WTC11 (cell line): ENCODE data around the gene C20orf96. TPM values are rescaled to one million over a fixed set of nuclear protein-coding genes. Genes with fewer than 3 reads are reported as not detected.
A peak's percentile ranks its signal among the peaks of the same experiment; 100 is the strongest.

Source experiments
- ATAC-seq: fragments of 200-7000 bp; cut with Tn5 transposase; 2 replicates; pipeline ENCODE4 v1.10.0; 2021; ENCODE audit warnings: mild to moderate bottlenecking, moderate library complexity
- CTCF ChIA-PET: fragments of 300-600 bp; sonication (Branson Sonifier 250); formaldehyde crosslinking; loops from one replicate; lab custom pipeline; 2021; ENCODE audit warnings: antibody characterized with exemption; lab: Charles Lee
- POLR2A ChIA-PET: fragments of 350-600 bp; sonication (Branson Sonifier 250); formaldehyde crosslinking; loops from one replicate; lab custom pipeline; 2021; ENCODE audit warnings: antibody characterized with exemption; lab: Charles Lee
- DNase-seq: peaks from one replicate; pipeline ENCODE4 v3.0.0; 2021; ENCODE audit warnings: low spot score
- H3K27ac Mint-ChIP-seq: 2 replicates; pipeline ENCODE4 v1.8.0; 2021; ENCODE audit warnings: mixed read lengths
- H3K27me3 Mint-ChIP-seq: 2 replicates; pipeline ENCODE4 v1.8.0; 2021; ENCODE audit warnings: low read depth, mild to moderate bottlenecking, moderate library complexity, mixed read lengths
- H3K36me3 Mint-ChIP-seq: 2 replicates; pipeline ENCODE4 v1.8.0; 2021; ENCODE audit warnings: mixed read lengths
- H3K4me1 Mint-ChIP-seq: 2 replicates; pipeline ENCODE4 v1.8.0; 2022; ENCODE audit warnings: mixed read lengths
- H3K4me3 Mint-ChIP-seq: 2 replicates; pipeline ENCODE4 v1.8.0; 2021; ENCODE audit warnings: mild to moderate bottlenecking, moderate library complexity, mixed read lengths
- H3K9me3 Mint-ChIP-seq: 2 replicates; pipeline ENCODE4 v1.8.0; 2021; ENCODE audit warnings: mixed read lengths
- ELF4 ChIP-seq: sonication (generic); formaldehyde crosslinking; IDR thresholded peaks from 2 replicates; pipeline ENCODE4 v1.8.1; 2022; ENCODE audit warnings: low read depth, mild to moderate bottlenecking, moderate library complexity, missing genetic modification reagents
- EMX1 ChIP-seq: fragments of 250-450 bp; sonication (Bioruptor Pico); IDR thresholded peaks from 2 replicates; pipeline ENCODE4 v1.8.0; 2021; ENCODE audit warnings: mild to moderate bottlenecking
- GABPB1 ChIP-seq: sonication (generic); formaldehyde crosslinking; IDR thresholded peaks from 2 replicates; pipeline ENCODE4 v1.8.1; 2023; ENCODE audit warnings: mild to moderate bottlenecking, missing genetic modification reagents
- IRF2 ChIP-seq: sonication (generic); formaldehyde crosslinking; IDR thresholded peaks from 2 replicates; pipeline ENCODE4 v1.8.0; 2022; ENCODE audit warnings: low read depth, missing genetic modification reagents, borderline replicate concordance
- NFYB ChIP-seq: sonication (generic); formaldehyde crosslinking; conservative IDR thresholded peaks from 2 replicates; pipeline ENCODE4 v1.8.0; 2022; ENCODE audit warnings: low read depth, missing genetic modification reagents
- STAT6 ChIP-seq: sonication (generic); formaldehyde crosslinking; conservative IDR thresholded peaks from 2 replicates; pipeline ENCODE4 v1.8.1; 2023; ENCODE audit warnings: mild to moderate bottlenecking, low read depth, missing genetic modification reagents, moderate library complexity
- TP53 ChIP-seq: sonication (generic); formaldehyde crosslinking; IDR thresholded peaks from 2 replicates; pipeline ENCODE4 v1.8.1; 2023; ENCODE audit warnings: mild to moderate bottlenecking, missing genetic modification reagents
- ZNF138 ChIP-seq: sonication (generic); formaldehyde crosslinking; conservative IDR thresholded peaks from 2 replicates; pipeline ENCODE4 v1.8.1; 2022; ENCODE audit warnings: mild to moderate bottlenecking, moderate library complexity, missing genetic modification reagents
- ZNF232 ChIP-seq: sonication (generic); formaldehyde crosslinking; IDR thresholded peaks from 2 replicates; pipeline ENCODE4 v1.8.0; 2022; ENCODE audit warnings: mild to moderate bottlenecking, missing genetic modification reagents
- ZNF281 ChIP-seq: sonication (generic); formaldehyde crosslinking; IDR thresholded peaks from 2 replicates; pipeline ENCODE4 v1.8.0; 2023; ENCODE audit warnings: mild to moderate bottlenecking, missing genetic modification reagents
- ZNF317 ChIP-seq: sonication (generic); formaldehyde crosslinking; IDR thresholded peaks from 2 replicates; pipeline ENCODE4 v1.8.1; 2023; ENCODE audit warnings: low read depth, mild to moderate bottlenecking, moderate library complexity, missing genetic modification reagents, borderline replicate concordance
- total RNA-seq: library from RNA; stranded (reverse); gene quantifications from 3 replicates; pipeline ENCODE4 v1.2.3, GENCODE V29; 2021
- TF ChIP-seq, protein P1 (sequence below): sonication (generic); formaldehyde crosslinking; IDR thresholded peaks from 2 replicates; pipeline ENCODE4 v1.8.1; 2022; ENCODE audit warnings: mild to moderate bottlenecking, missing genetic modification reagents, moderate library complexity, borderline replicate concordance
- TF ChIP-seq, protein P2 (sequence below): sonication (generic); formaldehyde crosslinking; IDR thresholded peaks from 2 replicates; pipeline ENCODE4 v1.8.1; 2023; ENCODE audit warnings: mild to moderate bottlenecking, missing genetic modification reagents, moderate library complexity
- TF ChIP-seq, protein P3 (sequence below): sonication (generic); formaldehyde crosslinking; conservative IDR thresholded peaks from 2 replicates; pipeline ENCODE4 v1.8.1; 2022; ENCODE audit warnings: mild to moderate bottlenecking, missing genetic modification reagents

The C20orf96 gene
- total RNA-seq, 1 experiment from 2014 or later = 22.1 TPM

DNA sequence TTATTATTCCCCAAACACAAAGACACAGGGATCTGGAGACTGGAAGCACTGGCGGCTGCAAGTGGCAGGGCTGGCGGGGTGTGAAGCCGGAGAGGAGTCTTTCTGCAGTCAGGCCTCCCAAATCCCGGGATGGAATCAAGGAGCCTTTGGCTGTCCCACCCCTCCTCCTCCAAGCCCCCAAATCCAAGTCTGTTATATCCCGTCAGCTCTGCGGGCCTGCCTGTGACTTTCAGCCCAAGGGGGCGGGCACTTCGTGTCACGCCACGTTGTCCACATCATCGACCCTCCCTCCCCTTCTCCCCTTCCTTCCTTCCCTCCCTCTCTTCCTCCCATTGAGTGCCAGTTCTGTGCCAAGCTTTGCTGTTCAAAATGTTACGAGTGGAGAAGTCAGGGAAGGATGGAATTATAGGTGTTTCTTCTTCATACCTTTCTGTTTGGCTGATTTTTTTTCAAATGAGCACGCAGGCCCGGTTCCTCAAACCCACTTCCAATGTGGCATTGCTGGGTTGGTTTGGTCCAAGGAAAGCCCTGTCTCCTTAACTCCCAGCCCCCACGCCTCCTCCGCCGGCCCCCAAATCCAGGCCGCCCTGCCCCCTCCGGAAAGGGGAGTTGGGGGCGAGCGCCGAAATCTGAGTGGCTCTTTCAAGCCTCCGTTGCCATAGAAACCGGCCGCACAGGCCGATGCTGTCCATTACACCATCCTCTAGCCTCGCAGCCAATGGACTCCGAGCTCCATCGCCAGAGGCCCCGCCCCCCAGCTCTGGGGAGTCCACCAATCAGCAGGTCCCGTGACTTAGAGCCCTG is 19.5 kb upstream of the C20orf96 start (continued):
- TF ChIP-seq STAT6 (CRISPR knock-in tag) (no peak), ZNF281 (CRISPR knock-in tag) (peak; percentile 86; the same call in 1 of the 2 replicates)

- Mint-ChIP-seq H3K27me3 (peaks cover 5% of the 10 kb centered on the region), H3K4me3 (peak overlapping the region; percentile 72), H3K9me3 (no peaks in the 10 kb centered on the region), H3K27ac (peak overlapping the region; percentile 100), H3K36me3 (no peaks in the 10 kb centered on the region), H3K4me1 (peaks cover 36% of the 10 kb centered on the region)
- peak; percentile 1; the same call in 1 of the 2 replicates for ATAC-seq
- ChIA-PET POLR2A (interaction anchor here (0.6 to 2.6 kb wide), 4 partner anchors 10 to 71 kb away, joined by 4 to 47 read pairs (median 17); partner anchors contain the start of genes NRSN2, SOX12 and TRIB3), CTCF (interaction anchor here (1.0 to 5.3 kb wide), 5 partner anchors 10 to 46 kb away, joined by 3 to 39 read pairs (median 18); partner anchors contain the start of genes SOX12 and ZCCHC3)
- DNase-seq = no peak
- TF ChIP-seq, protein P1, sequence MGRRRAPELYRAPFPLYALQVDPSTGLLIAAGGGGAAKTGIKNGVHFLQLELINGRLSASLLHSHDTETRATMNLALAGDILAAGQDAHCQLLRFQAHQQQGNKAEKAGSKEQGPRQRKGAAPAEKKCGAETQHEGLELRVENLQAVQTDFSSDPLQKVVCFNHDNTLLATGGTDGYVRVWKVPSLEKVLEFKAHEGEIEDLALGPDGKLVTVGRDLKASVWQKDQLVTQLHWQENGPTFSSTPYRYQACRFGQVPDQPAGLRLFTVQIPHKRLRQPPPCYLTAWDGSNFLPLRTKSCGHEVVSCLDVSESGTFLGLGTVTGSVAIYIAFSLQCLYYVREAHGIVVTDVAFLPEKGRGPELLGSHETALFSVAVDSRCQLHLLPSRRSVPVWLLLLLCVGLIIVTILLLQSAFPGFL (CRISPR knock-in tag) = no peak
- no peak for TF ChIP-seq ELF4 (CRISPR knock-in tag)
- no peak for TF ChIP-seq TP53 (CRISPR knock-in tag)
- TF ChIP-seq, protein P2, sequence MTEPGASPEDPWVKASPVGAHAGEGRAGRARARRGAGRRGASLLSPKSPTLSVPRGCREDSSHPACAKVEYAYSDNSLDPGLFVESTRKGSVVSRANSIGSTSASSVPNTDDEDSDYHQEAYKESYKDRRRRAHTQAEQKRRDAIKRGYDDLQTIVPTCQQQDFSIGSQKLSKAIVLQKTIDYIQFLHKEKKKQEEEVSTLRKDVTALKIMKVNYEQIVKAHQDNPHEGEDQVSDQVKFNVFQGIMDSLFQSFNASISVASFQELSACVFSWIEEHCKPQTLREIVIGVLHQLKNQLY (CRISPR knock-in tag) = no peak
- TF ChIP-seq, protein P3, sequence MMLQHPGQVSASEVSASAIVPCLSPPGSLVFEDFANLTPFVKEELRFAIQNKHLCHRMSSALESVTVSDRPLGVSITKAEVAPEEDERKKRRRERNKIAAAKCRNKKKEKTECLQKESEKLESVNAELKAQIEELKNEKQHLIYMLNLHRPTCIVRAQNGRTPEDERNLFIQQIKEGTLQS (CRISPR knock-in tag) = no peak
- TF ChIP-seq ZNF138 = no peak
- TF ChIP-seq GABPB1 = 0 out of 2 replicates have a peak, but pooled peaks have one; percentile 16
- no peak for TF ChIP-seq ZNF317
These were observed 18.8 kb upstream of the C20orf96 start for GRCh38 chr20:309306-309840.

DNA sequence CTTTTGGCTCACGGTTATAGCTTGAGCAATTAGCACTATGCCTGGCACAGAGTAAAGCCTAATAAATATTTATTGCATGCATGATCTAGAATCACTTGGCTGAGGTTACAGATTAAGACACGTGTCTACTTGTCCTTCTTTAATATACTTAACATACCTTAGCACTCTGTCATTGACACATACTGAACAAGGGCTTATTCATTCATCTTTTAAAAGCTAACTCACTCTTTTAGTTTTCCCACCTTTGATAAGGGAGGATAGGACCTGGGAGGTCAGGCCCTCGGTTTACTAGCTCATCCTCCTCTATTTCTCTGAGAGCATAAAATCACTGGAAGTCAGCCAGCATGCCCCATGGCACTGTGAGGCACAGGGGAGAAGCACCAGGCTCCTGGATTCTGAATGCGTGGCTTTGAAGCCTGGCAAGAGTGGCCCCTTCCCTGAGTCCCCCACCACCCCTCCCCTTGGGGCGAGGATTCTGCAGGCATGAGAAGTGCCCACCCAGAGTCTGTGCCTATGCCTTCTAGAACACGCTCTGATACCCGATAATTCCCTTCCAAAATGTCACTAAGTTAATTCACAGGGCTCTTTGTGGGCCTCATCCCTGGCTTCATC is 18.0 kb upstream of the C20orf96 start:
- ATAC-seq (no peak), DNase-seq (no peak)
- Mint-ChIP-seq H3K36me3 (peaks cover 4% of the 10 kb centered on the region; the same call in 1 of the 2 replicates), H3K27me3 (peaks cover 10% of the 10 kb centered on the region), H3K4me1 (peaks cover 39% of the 10 kb centered on the region), H3K27ac (no peak overlapping the region), H3K4me3 (peak overlapping the region; percentile 72; the same call in 1 of the 2 replicates), H3K9me3 (peaks cover 3% of the 10 kb centered on the region; the same call in 1 of the 2 replicates)
- POLR2A ChIA-PET = interaction anchor here (1.0 to 2.6 kb wide), 4 partner anchors 9 to 99 kb away, joined by 3 to 47 read pairs (median 16); partner anchors contain the start of gene SOX12
- TF ChIP-seq EMX1 (CRISPR knock-in tag) = no peak
- TF ChIP-seq, protein P2 (CRISPR knock-in tag) = no peak
- no peak for TF ChIP-seq NFYB (CRISPR knock-in tag)
- TF ChIP-seq IRF2 (CRISPR knock-in tag) = no peak
- TF ChIP-seq ZNF232 = no peak
- CTCF ChIA-PET = interaction anchor here (0.6 to 5.3 kb wide), 4 partner anchors 9 to 30 kb away, joined by 3 to 39 read pairs (median 20); partner anchors contain the start of genes SOX12 and ZCCHC3
